GM12864 (cell line): ENCODE measurements around the gene PDSS2.

Source experiments
- DNase-seq: peaks from one replicate; pipeline ENCODE4 v3.0.0-alpha.2; 2011; ENCODE audit warnings: low read depth
- H3K4me3 ChIP-seq: 2 replicates; pipeline ENCODE4 v1.5.1; 2011; ENCODE audit warnings: mild to moderate bottlenecking, low read depth, low read length, control low read depth
- TF ChIP-seq, protein P1 (sequence below): IDR thresholded peaks from 2 replicates; pipeline ENCODE4 v1.5.1; 2011; ENCODE audit warnings: low read depth, mild to moderate bottlenecking, moderate library complexity, low read length, control low read depth, inconsistent platforms; ENCODE audit errors: missing control alignments

PDSS2 gene

DNA sequence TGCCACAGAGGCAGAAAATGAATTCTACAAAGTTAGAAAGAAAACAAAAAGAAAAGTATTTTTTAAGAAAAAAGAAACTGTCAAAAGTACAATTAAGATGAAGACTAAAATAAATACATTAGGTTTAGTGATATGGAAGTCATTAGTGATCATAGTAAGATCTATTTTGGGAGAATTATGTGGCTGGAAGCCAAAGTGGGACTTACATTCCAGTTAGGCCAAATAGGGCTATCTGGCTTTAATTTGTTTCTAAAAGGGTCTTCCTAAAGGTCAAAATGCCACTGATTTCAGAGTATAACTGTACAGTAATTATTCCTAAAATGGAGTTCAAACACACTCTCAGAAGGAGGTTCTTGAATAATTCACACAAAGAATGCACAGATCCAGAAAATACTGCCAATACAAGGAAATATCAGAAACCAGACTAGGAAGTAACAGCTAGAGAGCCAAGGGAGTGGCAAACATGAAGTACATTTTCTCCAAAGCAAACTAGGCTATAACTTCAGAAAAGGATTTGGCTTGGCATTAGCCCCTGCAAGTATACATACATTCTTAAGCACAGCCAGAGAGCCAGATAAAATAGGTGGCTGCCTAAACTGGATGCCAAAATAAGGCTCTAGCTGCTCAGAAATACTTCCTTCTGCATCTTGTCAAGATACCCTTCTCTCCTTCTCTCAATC, 45.3 kb downstream of the PDSS2 start:
- H3K4me3 ChIP-seq: no peak overlapping the region
- DNase-seq: no peak
- TF ChIP-seq, protein P1, sequence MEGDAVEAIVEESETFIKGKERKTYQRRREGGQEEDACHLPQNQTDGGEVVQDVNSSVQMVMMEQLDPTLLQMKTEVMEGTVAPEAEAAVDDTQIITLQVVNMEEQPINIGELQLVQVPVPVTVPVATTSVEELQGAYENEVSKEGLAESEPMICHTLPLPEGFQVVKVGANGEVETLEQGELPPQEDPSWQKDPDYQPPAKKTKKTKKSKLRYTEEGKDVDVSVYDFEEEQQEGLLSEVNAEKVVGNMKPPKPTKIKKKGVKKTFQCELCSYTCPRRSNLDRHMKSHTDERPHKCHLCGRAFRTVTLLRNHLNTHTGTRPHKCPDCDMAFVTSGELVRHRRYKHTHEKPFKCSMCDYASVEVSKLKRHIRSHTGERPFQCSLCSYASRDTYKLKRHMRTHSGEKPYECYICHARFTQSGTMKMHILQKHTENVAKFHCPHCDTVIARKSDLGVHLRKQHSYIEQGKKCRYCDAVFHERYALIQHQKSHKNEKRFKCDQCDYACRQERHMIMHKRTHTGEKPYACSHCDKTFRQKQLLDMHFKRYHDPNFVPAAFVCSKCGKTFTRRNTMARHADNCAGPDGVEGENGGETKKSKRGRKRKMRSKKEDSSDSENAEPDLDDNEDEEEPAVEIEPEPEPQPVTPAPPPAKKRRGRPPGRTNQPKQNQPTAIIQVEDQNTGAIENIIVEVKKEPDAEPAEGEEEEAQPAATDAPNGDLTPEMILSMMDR: no peak

DNA sequence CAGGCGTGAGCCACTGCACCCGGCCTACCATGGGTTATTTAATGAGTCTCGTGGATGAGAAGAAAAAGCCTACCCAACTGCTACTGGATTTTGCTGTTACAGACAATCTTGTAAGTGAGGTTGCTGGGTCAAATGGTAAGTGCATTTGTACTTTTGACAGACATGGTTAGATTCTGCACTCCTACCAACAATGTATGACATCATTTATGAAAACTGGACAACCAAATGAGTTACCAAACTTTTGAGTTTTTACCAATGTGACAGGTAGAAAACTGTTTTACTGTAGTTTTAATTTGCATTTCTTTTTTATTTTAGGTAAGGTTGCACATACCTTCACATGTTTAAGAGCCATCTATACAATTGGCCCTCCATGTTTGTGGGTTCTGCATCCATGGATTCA, 48.2 kb downstream of the PDSS2 start:
- no peak for DNase-seq
- TF ChIP-seq, protein P1: no peak
- H3K4me3 ChIP-seq: no peak overlapping the region

DNA sequence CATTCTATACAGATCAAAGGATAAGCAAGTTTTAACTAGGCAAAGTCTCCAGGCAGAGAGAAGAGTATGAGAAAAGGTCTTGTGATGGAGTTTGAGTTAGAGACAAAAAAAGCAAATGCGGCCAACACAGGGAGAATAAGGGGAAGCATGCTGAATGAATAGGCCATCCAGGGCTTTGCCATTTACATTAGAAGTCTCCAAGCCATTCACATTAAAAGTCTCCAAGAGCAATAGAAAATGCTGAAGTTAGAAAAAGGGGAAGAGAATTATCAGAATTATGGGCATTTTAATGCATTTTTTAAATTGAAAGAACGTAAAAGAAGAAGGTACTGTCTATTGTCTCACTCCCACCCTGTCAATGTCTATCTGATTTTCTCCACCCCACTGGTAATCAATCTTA, 49.4 kb downstream of the PDSS2 start:
- DNase-seq: no peak
- H3K4me3 ChIP-seq: no peak overlapping the region
- TF ChIP-seq, protein P1: no peak

DNA sequence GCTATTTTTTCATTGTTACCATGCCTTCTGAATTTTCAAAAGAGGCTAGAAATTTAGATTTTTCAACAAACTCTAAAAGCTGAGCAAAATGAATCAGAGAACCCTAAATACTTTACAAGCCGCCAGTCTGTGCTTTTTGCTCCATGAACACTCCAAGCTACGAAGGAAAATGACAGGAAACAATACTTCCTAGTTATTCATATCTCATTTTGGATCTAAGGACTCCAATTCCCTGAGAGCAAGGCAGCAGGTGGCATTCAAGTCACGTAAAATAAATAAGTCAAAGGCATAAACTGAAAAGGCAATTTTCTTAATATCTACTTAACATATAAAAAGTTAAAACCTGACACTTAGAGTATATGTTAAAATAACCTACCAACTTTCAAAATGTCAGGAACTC, 50.6 kb downstream of the PDSS2 start:
- no peak overlapping the region for H3K4me3 ChIP-seq
- no peak for DNase-seq
- TF ChIP-seq, protein P1: no peak

DNA sequence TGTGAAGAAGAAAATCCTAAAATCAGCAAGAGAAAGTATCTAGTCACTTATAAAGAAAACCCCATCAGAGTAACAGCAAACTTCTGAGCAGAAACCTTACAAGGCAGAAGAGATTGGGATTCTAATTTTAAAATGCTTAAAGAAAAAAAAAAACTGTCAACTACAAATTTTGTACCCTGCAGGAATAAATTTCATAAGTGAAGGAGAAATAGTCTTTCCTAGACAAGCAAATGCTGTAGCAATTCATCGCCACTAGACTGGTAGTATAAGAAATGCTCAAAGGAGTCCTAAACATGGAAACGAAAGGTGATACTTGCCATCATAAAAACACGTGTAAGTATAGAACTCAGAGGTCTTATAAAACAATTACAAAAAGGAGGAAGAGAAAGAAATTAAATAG, 54.4 kb downstream of the PDSS2 start:
- H3K4me3 ChIP-seq: no peak overlapping the region
- TF ChIP-seq, protein P1: no peak
- no peak for DNase-seq

DNA sequence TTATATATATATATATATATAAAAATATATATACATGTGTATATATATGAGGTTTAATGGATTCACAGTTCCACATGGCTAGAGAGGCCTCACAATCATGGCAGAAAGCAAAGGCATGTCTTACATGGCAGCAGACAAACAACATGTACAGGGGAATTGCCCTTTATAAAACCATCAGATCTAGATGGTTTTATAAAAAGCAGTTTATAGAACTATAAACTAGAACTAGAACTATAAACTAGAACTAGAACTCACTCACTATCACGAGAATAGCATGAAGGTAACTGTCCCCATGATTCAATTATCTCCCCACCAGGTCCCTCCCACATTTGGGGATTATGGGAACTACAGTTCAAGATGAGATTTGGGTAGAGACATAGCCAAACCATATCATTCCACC, 56.8 kb downstream of the PDSS2 start:
- TF ChIP-seq, protein P1: no peak
- DNase-seq: no peak
- no peak overlapping the region for H3K4me3 ChIP-seq

DNA sequence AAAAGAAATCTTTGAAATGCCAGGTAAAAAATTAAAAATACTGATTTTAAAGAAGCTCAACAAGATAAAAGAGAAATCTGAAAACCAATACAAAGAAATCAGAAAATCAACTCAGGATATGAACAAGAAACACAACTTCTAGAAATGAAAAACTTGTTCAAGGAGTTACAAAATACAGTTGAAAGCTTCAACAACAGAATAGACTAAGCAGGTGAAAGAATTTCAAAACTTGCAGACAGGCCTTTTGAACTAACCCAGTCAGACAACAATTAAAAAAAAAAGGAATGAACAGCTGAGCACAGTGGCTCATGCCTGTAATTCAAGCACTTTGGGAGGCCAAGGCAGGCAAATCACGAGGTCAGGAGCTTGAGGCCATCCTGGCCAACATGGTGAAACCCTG, 57.8 kb downstream of the PDSS2 start:
- no peak for DNase-seq
- no peak overlapping the region for H3K4me3 ChIP-seq
- TF ChIP-seq, protein P1: no peak
